Activated CD4-positive, alpha-beta T cell treated with anti-CD3 and anti-CD28 coated beads for 4 hours (primary cell): ENCODE results near the gene CBLIF.
"Not testable (repeated sequence)": the region's sequence is repeated elsewhere in the genome, so short reads cannot be mapped to it uniquely, and the experiment has no call there.

Experiments used
- DNase-seq, 2 donors: peaks; one replicate each; pipeline ENCODE4 v3.0.0-alpha.2; 2020

The CBLIF gene

GRCh38 chr11:59846556-59846955, 1.3 kb upstream of the CBLIF start:
- DNase-seq = no peak

- no peak for DNase-seq
These were observed 3.0 kb downstream of the CBLIF start for GRCh38 chr11:59842316-59842715.

- no peak for DNase-seq
These were observed 3.8 kb downstream of the CBLIF start for GRCh38 chr11:59841514-59841913.

- DNase-seq = no peak
These were observed 5.7 kb downstream of the CBLIF start for GRCh38 chr11:59839615-59840014.

- DNase-seq = no peak
These were observed 11.7 kb downstream of the CBLIF start for GRCh38 chr11:59833602-59834001.

- DNase-seq = no peak
These were observed 15.9 kb downstream of the CBLIF start for GRCh38 chr11:59829358-59829757.

- DNase-seq = peak; percentile 6 to 15
These were observed 22.2 kb downstream of the CBLIF start for GRCh38 chr11:59822989-59823566.

GRCh38 chr11:59818572-59818971, 26.7 kb downstream of the CBLIF start:
- DNase-seq = no peak

GRCh38 chr11:59816434-59816833, 28.9 kb downstream of the CBLIF start:
- DNase-seq = not testable (repeated sequence)

GRCh38 chr11:59815754-59816153, 29.5 kb downstream of the CBLIF start:
- no peak for DNase-seq

- no peak for DNase-seq
These were observed 31.3 kb downstream of the CBLIF start for GRCh38 chr11:59814021-59814420.

GRCh38 chr11:59813364-59813763, 31.9 kb downstream of the CBLIF start:
- DNase-seq = no peak

- no peak for DNase-seq
These were observed 33.1 kb downstream of the CBLIF start for GRCh38 chr11:59812220-59812619.

- DNase-seq = no peak
These were observed 34.4 kb downstream of the CBLIF start for GRCh38 chr11:59810911-59811259.

GRCh38 chr11:59810189-59810910, 34.9 kb downstream of the CBLIF start, which contains the start of gene MRPL16:
Gene MRPL16, minus strand, starts transcription at chr11:59810778. Its CDS starts 120 bp downstream, at chr11:59810658.
- DNase-seq = peak; percentile 86 to 88

GRCh38 chr11:59807047-59807610, 38.2 kb downstream of the CBLIF start:
- DNase-seq = no peak

- no peak for DNase-seq
These were observed 41.2 kb downstream of the CBLIF start for GRCh38 chr11:59804061-59804460.

GRCh38 chr11:59802639-59803176, 42.6 kb downstream of the CBLIF start:
- peak; percentile 35 to 60 for DNase-seq

- DNase-seq = no peak
These were observed 43.2 kb downstream of the CBLIF start for GRCh38 chr11:59801981-59802638.

GRCh38 chr11:59801160-59801706, 44.1 kb downstream of the CBLIF start:
- no peak for DNase-seq

- DNase-seq = no peak
These were observed 44.8 kb downstream of the CBLIF start for GRCh38 chr11:59800390-59801025.

GRCh38 chr11:59794417-59794816, 50.9 kb downstream of the CBLIF start:
- no peak for DNase-seq

- DNase-seq = no peak
These were observed 52.8 kb downstream of the CBLIF start for GRCh38 chr11:59792507-59792906.
